Jurkat, Clone E6-1 (cell line): Measurements from ENCODE around the gene RDH5.
"Not testable (repeated sequence)": the region's sequence is repeated elsewhere in the genome, so short reads cannot be mapped to it uniquely, and the experiment has no call there.

ENCODE experiments used
- DNase-seq: peaks from one replicate; pipeline ENCODE4 v3.0.0-alpha.2; 2011; ENCODE audit warnings: low read depth, low spot score
- H3K4me3 ChIP-seq: 2 replicates; pipeline ENCODE4 v1.5.1; 2011; ENCODE audit warnings: mild to moderate bottlenecking, low read length, control low read depth, moderate library complexity

Gene RDH5

GRCh38 chr12:55738123-55739024, 18.2 kb downstream of the RDH5 start:
- peak; percentile 97 for DNase-seq

DNA sequence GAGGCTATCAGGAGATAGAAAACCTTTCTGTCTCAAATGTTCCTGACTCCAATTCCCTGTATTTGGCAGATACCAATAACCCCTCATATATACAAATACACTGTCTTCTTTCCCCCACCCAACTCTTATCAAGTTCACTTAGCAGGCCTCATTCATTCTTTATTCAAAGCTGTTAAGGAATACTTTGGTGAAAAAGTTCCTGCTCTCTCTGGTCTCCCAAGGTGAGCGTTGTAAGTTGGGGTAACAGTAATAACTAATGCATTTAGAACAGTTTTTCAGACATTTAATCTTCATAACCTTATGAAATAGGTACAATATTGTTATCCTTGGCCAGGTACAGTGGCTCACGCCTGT, 18.8 kb downstream of the RDH5 start:
- peak overlapping the region; percentile 73 for H3K4me3 ChIP-seq
- no peak for DNase-seq

More at GRCh38 chr12:55738123-55739024, 18.2 kb downstream of the RDH5 start:
- H3K4me3 ChIP-seq: peak overlapping the region; percentile 73

DNA sequence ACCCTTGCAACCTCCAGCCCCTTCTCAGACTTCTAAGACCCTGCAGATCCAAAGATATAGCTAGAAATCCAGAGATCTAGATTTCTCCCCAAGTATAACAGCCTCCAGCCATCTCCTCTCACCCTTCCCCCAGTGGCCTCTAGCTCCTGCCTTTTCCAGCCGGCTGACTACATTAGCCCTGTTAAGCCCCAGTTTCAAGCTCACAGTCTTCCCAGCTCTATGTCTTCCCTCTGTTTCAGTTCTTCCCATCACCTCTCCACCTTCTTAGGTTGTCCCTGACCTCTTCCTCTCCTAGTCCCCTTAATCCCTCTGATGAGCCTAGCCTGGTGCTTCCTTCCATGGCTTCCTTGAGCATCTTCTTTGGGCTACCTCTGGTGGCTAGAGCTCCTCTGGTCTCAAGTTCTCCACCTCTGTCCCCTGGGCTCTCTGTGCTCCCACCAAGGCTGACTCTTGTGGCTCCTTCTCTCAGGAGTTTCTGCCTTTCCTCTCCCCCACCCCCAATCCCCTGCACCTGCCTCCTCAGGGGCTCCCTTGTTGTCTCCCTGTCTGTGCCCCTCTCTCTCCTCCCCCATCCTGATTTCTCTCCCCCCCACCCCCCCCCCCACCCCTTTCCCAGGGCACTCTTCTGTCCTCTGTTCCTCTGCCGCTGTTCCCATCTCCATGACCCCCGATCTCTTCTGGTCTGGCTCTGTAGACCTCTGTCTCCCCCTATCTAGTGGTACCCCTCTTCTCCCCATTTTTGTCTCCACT, 21.9 kb downstream of the RDH5 start:
- H3K4me3 ChIP-seq: peak overlapping the region; percentile 51

GRCh38 chr12:55742719-55743405, 22.7 kb downstream of the RDH5 start, which contains the start of gene GDF11:
Gene GDF11 (plus strand): TSS chr12:55743122. CDS start chr12:55743317, 195 bp downstream.
- peak within 1 kb of the TSS; percentile 77 for H3K4me3 ChIP-seq
- no peak for DNase-seq

More for the DNA sequence above, 21.9 kb downstream of the RDH5 start:
- DNase-seq: no peak

DNA sequence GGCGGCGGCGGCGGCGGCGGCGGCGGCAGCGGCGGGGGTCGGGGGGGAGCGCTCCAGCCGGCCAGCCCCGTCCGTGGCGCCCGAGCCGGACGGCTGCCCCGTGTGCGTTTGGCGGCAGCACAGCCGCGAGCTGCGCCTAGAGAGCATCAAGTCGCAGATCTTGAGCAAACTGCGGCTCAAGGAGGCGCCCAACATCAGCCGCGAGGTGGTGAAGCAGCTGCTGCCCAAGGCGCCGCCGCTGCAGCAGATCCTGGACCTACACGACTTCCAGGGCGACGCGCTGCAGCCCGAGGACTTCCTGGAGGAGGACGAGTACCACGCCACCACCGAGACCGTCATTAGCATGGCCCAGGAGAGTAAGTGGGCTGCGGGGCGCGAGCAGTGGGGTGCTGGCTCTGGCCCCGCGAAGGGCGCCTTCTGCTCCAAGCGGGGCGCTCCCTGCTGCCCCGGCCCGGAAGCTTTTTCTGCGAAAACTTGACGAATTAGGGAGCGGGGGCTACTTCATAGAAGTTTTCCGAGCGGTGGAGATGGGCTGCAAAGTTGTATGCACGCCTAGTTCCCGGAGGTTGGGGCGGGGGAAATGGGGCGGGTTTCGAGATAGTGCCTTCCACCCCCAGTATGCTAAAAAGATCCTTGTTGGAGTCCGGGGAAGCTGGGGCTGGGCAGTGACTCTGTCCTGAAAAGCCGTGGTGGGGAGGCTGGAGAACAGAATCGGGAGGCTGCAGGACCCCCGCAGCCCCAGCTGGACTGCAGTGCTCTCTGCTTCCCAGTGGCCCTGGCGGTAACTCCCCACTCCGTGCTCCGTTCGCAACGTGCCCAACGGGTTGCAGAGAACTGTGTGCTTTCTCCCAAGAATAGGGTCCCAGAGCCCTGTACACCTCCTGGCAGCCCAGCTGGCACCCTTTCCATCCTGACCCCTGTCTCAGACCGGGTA, 23.5 kb downstream of the RDH5 start:
- DNase-seq: no peak
- peak overlapping the region; percentile 77 for H3K4me3 ChIP-seq

DNA sequence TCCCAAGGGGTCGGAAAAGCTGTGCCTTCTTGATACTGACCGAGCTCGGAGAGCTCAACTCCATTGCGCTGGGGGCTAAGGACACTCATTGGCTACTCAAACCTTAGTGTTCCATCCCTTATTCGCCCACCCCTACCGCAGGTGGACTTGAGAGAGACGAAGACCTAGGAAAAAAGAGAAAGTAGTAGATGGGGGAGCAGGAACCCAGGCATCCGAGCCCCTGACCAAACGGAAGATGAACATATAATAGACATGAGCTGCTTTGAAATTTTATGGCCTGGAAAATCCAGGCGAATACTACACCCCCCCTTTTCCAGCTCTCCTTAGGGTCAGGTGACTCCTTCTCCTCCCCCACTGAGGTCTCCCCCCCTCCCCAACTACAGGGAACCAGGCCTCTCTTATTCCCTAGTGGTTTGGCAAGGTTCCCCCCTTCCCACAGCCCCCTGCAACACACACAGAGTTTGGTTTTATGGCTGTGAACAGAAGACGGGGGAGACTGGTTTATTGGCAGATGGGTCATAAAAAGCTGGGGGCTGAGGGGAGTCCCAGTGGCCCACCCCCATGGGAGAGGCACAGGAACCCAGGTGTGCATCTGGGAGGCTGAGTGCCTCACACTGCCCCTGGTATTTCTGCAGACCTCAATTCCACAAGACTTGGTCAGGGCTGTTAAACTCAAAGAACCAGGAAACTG, 24.3 kb downstream of the RDH5 start:
- no peak for DNase-seq
- H3K4me3 ChIP-seq: peak overlapping the region; percentile 77

- no peak for DNase-seq
- H3K4me3 ChIP-seq: no peak overlapping the region
Measured at GRCh38 chr12:55745361-55746173, 25.4 kb downstream of the RDH5 start.

DNA sequence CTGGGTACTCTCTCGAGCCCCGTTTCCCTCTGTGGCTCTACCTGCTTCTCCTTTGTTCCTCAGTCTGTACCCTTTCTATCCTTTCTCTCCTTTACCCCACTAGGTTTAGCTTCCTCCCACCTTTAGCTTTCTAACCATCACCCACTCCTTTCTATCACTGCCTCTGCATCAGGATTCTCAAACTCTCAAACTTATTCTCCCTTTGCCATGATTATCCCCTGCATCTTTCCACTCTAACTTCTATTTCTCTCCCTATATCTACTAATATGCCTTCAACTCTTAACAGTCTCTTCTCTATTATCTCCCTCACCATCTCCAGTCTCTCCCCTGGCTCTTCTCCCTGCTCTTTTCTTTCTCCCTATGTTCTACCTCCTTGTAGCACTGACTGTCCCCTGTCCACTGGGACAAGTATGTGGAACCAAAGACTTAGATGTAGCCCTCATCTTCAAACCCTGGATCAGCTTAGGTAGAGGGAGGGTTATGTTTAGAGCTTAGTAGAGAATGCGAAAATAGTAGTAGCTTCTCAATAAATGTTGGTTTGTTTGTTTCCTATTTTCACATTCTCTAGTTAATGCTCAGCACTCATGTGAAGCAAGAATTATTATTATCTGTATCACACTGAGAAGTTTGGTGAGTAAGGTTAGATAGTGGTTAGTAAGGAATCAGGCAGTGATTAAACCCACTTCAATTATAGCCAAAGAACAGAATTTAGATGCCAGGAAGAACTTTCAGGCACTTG, 26.1 kb downstream of the RDH5 start:
- DNase-seq: no peak
- H3K4me3 ChIP-seq: no peak overlapping the region

- no peak for DNase-seq
- no peak overlapping the region for H3K4me3 ChIP-seq
Measured at GRCh38 chr12:55746913-55747231, 26.7 kb downstream of the RDH5 start.

- no peak overlapping the region for H3K4me3 ChIP-seq
- DNase-seq: no peak
Measured at GRCh38 chr12:55748230-55748993, 28.2 kb downstream of the RDH5 start.

DNA sequence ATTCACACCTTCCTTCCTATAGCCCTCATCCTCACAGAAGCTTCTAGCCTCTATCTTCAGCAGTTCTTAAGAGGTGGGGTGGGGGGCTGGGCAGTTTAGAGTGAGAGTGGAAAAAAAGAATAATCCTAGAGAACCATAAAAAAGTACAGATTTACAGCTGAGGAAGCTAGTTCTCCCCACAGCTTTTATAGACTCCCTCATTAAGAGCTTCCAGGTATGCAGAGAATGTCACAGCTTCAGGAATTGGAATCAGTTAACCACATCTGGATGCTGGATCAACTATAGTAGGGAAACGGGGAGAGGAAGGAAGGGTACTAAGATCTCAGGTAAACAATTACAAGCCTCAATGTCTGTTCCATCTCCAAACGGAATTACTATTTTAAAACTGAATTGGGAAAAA, 35.1 kb downstream of the RDH5 start:
- H3K4me3 ChIP-seq: no peak overlapping the region
- no peak for DNase-seq

DNA sequence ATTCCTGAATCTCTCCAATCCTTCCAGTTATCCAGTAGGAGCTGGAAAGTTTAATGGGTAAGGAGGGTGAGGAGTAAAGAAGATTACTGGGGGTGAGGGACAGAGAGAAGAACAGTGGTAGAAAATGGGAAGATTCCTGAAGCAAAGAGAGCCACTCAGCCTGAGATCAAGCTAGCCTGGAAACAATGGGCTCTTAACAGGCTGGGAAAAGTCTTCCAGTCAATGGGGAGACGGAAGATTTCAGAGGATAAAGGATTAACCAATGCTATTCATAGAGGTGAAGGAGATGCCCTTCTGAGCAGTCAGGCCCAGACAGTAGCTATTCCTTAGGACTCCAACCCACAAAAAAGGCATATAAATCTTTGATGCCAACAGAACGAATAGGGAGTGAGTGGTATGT, 37.5 kb downstream of the RDH5 start:
- DNase-seq: no peak
- no peak overlapping the region for H3K4me3 ChIP-seq

DNA sequence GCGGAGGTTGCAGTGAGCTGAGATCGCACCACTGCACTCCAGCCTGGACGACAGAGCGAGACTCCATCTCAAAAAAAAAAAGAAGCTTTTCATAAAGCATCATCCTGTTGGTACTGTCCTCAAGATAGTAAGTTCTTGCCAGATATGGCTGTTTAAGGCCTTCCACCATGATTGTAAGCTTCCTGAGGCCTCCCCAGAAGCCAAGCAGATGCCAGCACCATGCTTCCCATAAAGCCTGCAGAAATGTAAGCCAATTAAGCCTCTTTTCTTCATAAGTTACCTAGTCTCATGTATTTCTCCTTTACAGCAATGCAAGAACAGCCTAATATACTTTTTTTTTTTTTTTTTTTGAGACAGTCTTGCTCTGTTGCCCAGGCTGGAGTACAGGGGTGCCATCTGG, 38.4 kb downstream of the RDH5 start:
- H3K4me3 ChIP-seq, DNase-seq: not testable (repeated sequence)

DNA sequence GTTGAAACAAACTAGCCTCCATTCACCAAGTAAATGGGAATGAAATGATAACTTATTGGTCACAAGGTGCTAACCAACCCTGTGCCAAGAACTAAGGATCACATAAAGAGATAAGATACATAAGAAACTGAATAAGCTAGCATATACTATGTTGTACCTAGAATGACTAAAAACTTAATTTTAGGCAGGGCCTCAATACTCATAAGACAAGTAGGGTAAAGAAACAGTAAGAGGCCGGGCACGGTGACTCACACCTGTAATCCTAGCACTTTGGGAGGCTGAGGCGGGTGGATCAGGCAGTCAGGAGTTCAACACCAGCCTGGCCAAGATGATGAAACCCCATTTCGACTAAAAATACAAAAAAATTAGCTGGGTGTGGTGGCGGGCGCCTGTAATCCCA, 40.5 kb downstream of the RDH5 start:
- no peak overlapping the region for H3K4me3 ChIP-seq
- DNase-seq: no peak

DNA sequence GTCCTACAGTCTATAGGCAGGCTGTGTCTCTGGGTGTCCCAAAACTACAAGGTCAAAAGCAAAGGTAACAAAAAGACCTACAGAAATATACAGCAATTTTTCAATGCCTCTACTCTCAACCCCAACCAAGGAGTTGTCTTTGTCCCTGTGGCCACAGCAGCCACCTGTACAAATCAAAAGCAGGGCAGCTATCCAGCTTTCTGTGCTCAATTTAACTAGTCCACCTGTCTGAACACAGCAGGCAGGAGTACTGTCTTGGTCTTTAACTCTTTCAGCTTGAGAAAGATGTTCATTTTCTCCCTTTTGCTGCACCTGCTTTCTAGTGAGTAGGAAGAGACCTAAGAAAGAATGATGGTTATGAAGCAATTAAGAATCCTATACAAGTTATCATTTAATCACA, 42.5 kb downstream of the RDH5 start:
- DNase-seq: no peak
- no peak overlapping the region for H3K4me3 ChIP-seq

GRCh38 chr12:55765736-55766290, 45.6 kb downstream of the RDH5 start:
- DNase-seq: no peak
- no peak overlapping the region for H3K4me3 ChIP-seq
